ENCODE measurements around the gene CFAP251. TPM values are rescaled to one million over a fixed set of nuclear protein-coding genes. Genes with fewer than 3 reads are reported as not detected.
"Not testable (repeated sequence)": the region's sequence is repeated elsewhere in the genome, so short reads cannot be mapped to it uniquely, and the experiment has no call there.

The CFAP251 gene
- total RNA-seq, 2 donors from 2014 or later = 0.55 to 4.5 TPM

DNA sequence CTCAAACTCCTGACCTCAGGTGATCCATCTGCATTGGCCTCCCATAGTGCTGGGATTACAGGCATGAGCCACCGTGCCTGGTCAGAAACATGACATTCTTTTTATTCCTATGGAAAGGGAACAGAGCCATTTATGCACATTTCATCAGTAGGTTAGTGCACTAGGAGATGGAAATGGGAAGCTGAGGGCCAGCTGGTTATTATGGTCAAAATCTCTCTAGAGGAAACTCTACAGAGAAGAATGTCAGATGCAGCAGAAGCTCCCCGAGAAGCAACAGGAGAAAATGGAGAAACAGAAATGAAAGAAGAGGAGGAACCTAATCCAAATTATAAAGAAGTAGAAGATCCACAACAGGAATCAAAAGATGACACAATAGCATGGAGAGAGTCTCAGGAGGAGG lies 2.7 kb downstream of the CFAP251 start:
- no peaks in the 10 kb centered on the region for H3K27me3 ChIP-seq (replicated peaks; ENCODE audit: insufficient read depth)
- no peak overlapping the region for H3K4me3 ChIP-seq
- whole genome bisulfite sequencing = 84% methylated on average over 2 of the region's 2 CpGs
- peaks cover 0 to 9% of the 10 kb centered on the region in 2 donors for H3K36me3 ChIP-seq
- no peak overlapping the region for H3K27ac ChIP-seq
- TF ChIP-seq POLR2A (IDR thresholded peaks at IDR 0.05) = no peak
- no peak for TF ChIP-seq CTCF (IDR thresholded peaks at IDR 0.05)
- no peak for TF ChIP-seq POLR2AphosphoS5 (IDR thresholded peaks at IDR 0.05)
- peaks cover 5% of the 10 kb centered on the region for H3K4me1 ChIP-seq (replicated peaks)
- no peak for DNase-seq (ENCODE audit: low spot score)
- intact Hi-C loops (cut with DNase I) = no loop called here
- no peaks in the 10 kb centered on the region for H3K9me3 ChIP-seq

DNA sequence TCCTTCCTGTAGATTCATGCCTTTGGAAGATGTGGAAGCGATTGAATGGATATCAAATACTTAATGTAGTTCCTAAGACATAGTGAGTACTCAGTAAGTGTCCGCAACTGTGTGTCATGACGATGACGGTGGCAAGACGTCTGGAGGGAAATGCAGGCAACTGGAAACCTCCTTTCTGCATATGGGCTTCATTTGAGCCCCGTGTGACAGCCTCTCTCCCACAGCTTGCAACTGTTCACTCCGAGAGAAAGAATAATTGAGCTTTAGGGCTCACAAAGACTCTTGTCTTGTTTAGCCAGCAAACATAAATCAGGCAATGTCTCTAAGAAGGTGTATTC lies 6.9 kb downstream of the CFAP251 start:
- H3K36me3 ChIP-seq = no peaks in the 10 kb centered on the region
- intact Hi-C loops (cut with DNase I) = no loop called here
- H3K27me3 ChIP-seq (replicated peaks; ENCODE audit: insufficient read depth) = no peaks in the 10 kb centered on the region
- H3K27ac ChIP-seq = peak overlapping the region in 1 of 2 donors; percentile 10
- no peak for TF ChIP-seq CTCF (IDR thresholded peaks at IDR 0.05)
- no peak for TF ChIP-seq POLR2AphosphoS5 (IDR thresholded peaks at IDR 0.05)
- no peak for TF ChIP-seq POLR2A (IDR thresholded peaks at IDR 0.05)
- no peaks in the 10 kb centered on the region for H3K9me3 ChIP-seq
- no peak overlapping the region for H3K4me3 ChIP-seq
- 24% methylated on average over 7 of the region's 7 CpGs for WGBS
- no peak for DNase-seq (ENCODE audit: low spot score)
- no peaks in the 10 kb centered on the region for H3K4me1 ChIP-seq (replicated peaks)

GRCh38 chr12:121926874-121927706 lies 8.7 kb downstream of the CFAP251 start:
- Histone ChIP-seq H3K27ac (no peak overlapping the region), H3K27me3 (replicated peaks; ENCODE audit: insufficient read depth) (no peaks in the 10 kb centered on the region), H3K4me3 (no peak overlapping the region), H3K36me3 (no peaks in the 10 kb centered on the region), H3K4me1 (replicated peaks) (no peaks in the 10 kb centered on the region), H3K9me3 (no peaks in the 10 kb centered on the region)
- WGBS = 79% methylated on average over 7 of the region's 7 CpGs
- DNase-seq (ENCODE audit: low spot score) = no peak
- TF ChIP-seq POLR2AphosphoS5 (IDR thresholded peaks at IDR 0.05) = no peak
- no peak for TF ChIP-seq POLR2A (IDR thresholded peaks at IDR 0.05)
- TF ChIP-seq CTCF (IDR thresholded peaks at IDR 0.05) = no peak
- intact Hi-C loops (cut with DNase I) = no loop called here

GRCh38 chr12:121927813-121928212 lies 9.4 kb downstream of the CFAP251 start:
- no peak overlapping the region for H3K27ac ChIP-seq
- no peak for DNase-seq (ENCODE audit: low spot score)
- H3K4me1 ChIP-seq (replicated peaks) = no peaks in the 10 kb centered on the region
- intact Hi-C loops (cut with DNase I) = no loop called here
- H3K9me3 ChIP-seq = no peaks in the 10 kb centered on the region
- H3K36me3 ChIP-seq = no peaks in the 10 kb centered on the region
- H3K27me3 ChIP-seq (replicated peaks; ENCODE audit: insufficient read depth) = no peaks in the 10 kb centered on the region
- 56% methylated on average over 5 of the region's 5 CpGs for WGBS
- H3K4me3 ChIP-seq = no peak overlapping the region
- TF ChIP-seq CTCF (IDR thresholded peaks at IDR 0.05) = no peak
- no peak for TF ChIP-seq POLR2A (IDR thresholded peaks at IDR 0.05)
- TF ChIP-seq POLR2AphosphoS5 (IDR thresholded peaks at IDR 0.05) = no peak

DNA sequence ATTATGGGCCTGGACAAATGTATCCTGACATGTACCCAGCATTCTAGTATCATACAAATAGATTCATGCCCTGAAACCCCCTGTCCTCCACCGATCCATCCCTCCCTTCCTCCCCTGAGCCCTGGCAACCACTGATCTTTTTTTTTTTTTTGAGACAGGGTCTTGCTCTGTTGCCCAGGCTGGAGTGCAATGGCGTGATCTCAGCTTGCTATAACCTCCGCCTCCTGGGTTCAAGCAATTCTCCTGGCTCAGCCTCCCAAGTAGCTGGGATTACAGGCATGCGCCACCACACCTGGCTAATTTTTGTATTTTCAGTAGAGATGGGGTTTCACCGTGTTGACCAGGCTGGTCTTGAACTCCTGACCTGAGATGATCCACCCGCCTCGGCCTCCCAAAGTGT lies 11.2 kb downstream of the CFAP251 start:
- H3K27me3 ChIP-seq (replicated peaks; ENCODE audit: insufficient read depth); H3K36me3 ChIP-seq; intact Hi-C loops (cut with DNase I); DNase-seq (ENCODE audit: low spot score); H3K27ac ChIP-seq; H3K4me3 ChIP-seq; H3K9me3 ChIP-seq; H3K4me1 ChIP-seq (replicated peaks): not testable (repeated sequence)
- WGBS = 98% methylated on average over 7 of the region's 7 CpGs

All from prostate gland (tissue), 2 donors.